Astrocyte of the spinal cord (primary cell): ENCODE results near the gene B3GNT2.
"Not testable (repeated sequence)": the region's sequence is repeated elsewhere in the genome, so short reads cannot be mapped to it uniquely, and the experiment has no call there.

Source experiments
- DNase-seq: peaks from one replicate; pipeline ENCODE4 v3.0.0; 2011; ENCODE audit warnings: low read depth, low spot score
- H3K4me3 ChIP-seq: 2 replicates; pipeline ENCODE4 v1.5.1; 2011; ENCODE audit warnings: low read depth, mild to moderate bottlenecking, low read length, moderate library complexity
- CTCF ChIP-seq: IDR thresholded peaks from 2 replicates; pipeline ENCODE4 v1.5.1; 2012; ENCODE audit warnings: low read depth, mild to moderate bottlenecking, low read length, inconsistent platforms
- in situ Hi-C: cut with HindIII; loops from 2 replicates; pipeline ENCODE4 v1.10.0; 2017; ENCODE audit warnings: low sequenced_read_pairs

The B3GNT2 gene, protein sequence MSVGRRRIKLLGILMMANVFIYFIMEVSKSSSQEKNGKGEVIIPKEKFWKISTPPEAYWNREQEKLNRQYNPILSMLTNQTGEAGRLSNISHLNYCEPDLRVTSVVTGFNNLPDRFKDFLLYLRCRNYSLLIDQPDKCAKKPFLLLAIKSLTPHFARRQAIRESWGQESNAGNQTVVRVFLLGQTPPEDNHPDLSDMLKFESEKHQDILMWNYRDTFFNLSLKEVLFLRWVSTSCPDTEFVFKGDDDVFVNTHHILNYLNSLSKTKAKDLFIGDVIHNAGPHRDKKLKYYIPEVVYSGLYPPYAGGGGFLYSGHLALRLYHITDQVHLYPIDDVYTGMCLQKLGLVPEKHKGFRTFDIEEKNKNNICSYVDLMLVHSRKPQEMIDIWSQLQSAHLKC

GRCh38 chr2:62195421-62196277, at the start of gene B3GNT2:
Gene B3GNT2, plus strand, starts transcription at chr2:62196115. Its CDS starts 26,106 bp downstream, at chr2:62222221.
- TF ChIP-seq CTCF: no peak
- peak; percentile 64 for DNase-seq
- H3K4me3 ChIP-seq: peak within 1 kb of the TSS; percentile 94
- in situ Hi-C loops: no loop called here

- DNase-seq, H3K4me3 ChIP-seq, in situ Hi-C loops: not testable (repeated sequence)
Observed at GRCh38 chr2:62146790-62147189, 49.1 kb upstream of the B3GNT2 start.

- DNase-seq: peak; percentile 58
- in situ Hi-C loops: no loop called here
- H3K4me3 ChIP-seq: no peak overlapping the region
- no peak for TF ChIP-seq CTCF
Observed at GRCh38 chr2:62147610-62148301, 48.2 kb upstream of the B3GNT2 start.

DNA sequence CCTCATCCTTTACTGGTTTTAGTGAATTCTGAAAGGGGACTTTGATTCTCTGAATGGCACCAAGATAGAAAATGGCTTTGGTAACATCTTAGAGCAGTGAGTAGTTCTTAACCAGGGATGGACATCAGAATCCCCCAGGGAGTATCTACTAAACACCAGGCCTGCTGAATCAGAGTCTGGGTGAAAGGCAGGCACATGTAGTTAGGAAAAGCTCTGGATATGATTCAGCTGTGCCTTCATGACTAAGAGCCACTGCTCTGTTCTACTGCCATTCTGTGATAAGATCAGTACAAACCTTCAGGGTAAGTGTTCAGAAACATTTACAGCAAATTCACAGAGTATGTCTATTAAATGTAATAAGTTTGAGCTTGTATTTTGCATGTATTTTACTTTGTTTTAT, 46.2 kb upstream of the B3GNT2 start:
- in situ Hi-C loops: no loop called here
- no peak for TF ChIP-seq CTCF
- DNase-seq: peak; percentile 88
- H3K4me3 ChIP-seq: no peak overlapping the region

- no peak for TF ChIP-seq CTCF
- H3K4me3 ChIP-seq: no peak overlapping the region
- peak; percentile 59 for DNase-seq
- in situ Hi-C loops: no loop called here
Observed at GRCh38 chr2:62150597-62151305, 45.2 kb upstream of the B3GNT2 start.

DNA sequence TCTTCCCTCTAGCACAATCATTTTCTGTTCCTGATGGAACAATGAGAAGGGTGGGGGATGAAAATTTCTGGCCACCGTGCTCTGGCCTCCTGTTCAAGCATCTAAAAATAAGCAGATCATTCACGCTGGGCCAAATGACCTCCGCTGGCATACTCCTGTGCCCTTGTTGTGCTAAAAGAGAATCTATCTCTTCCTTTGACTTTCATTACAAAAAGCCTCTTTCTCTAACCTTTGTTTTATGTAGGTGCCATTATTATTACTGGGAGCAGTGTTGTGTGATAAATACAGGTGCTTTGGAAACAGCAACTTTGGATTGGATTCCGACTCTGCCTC, 44.6 kb upstream of the B3GNT2 start:
- in situ Hi-C loops: no loop called here
- no peak for TF ChIP-seq CTCF
- no peak overlapping the region for H3K4me3 ChIP-seq
- DNase-seq: no peak
